ENCODE results near the gene NCDN.
A peak's percentile ranks its signal among the peaks of the same experiment; 100 is the strongest.

The NCDN gene

GRCh38 chr1:35587736-35588135 lies 30.1 kb downstream of the NCDN start:
- H3K9me3 Mint-ChIP-seq: no peaks in the 10 kb centered on the region
- H3K4me1 Mint-ChIP-seq (ENCODE audit: low read depth): peaks cover under 1% of the 10 kb centered on the region
- no peaks in the 10 kb centered on the region for H3K36me3 Mint-ChIP-seq (ENCODE audit: low read depth)
- H3K4me3 Mint-ChIP-seq: no peak overlapping the region
- H3K27ac Mint-ChIP-seq: no peak overlapping the region
- H3K27me3 Mint-ChIP-seq (ENCODE audit: low read depth): no peaks in the 10 kb centered on the region

DNA sequence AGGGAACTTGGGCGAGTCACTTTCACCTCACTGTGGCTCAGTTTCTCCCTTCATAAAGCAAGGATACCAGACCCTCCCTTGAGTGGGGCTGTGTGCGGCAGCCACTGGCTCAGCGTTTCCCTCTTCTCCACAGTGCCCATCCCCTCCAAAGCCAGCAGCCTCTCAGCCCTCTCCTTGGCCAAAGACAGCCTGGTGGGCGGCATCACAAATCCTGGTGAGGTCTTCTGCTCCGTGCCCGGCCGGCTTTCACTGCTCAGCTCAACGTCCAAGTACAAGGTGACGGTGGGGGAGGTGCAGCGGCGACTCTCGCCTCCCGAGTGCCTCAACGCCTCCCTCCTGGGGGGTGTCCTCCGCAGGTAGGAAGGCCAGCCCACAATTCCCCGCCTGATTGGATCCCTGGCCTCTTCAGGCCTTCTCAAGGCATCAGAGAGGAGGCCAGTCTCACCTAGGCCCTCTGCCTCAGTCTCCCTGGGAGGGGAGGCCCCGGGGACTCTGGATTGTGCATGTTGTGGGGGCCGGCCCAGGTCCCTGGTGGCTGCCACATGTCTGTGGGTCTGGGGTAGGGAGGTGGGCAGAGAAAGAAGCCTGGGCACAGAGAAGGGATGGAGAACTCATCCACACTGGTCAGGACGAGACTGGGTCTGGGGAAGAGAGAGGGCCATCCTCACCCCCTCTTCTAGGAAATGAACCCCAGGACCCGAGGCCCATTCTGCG lies 30.8 kb downstream of the NCDN start:
- no peaks in the 10 kb centered on the region for H3K27me3 Mint-ChIP-seq (ENCODE audit: low read depth)
- H3K4me3 Mint-ChIP-seq: no peak overlapping the region
- no peaks in the 10 kb centered on the region for H3K36me3 Mint-ChIP-seq (ENCODE audit: low read depth)
- H3K27ac Mint-ChIP-seq: no peak overlapping the region
- no peaks in the 10 kb centered on the region for H3K9me3 Mint-ChIP-seq
- peaks cover 4% of the 10 kb centered on the region for H3K4me1 Mint-ChIP-seq (ENCODE audit: low read depth)

- Mint-ChIP-seq H3K36me3 (ENCODE audit: low read depth) (no peaks in the 10 kb centered on the region), H3K9me3 (no peaks in the 10 kb centered on the region), H3K27ac (no peak overlapping the region), H3K4me3 (no peak overlapping the region), H3K27me3 (ENCODE audit: low read depth) (no peaks in the 10 kb centered on the region), H3K4me1 (ENCODE audit: low read depth) (peaks cover 10% of the 10 kb centered on the region)
Observed at GRCh38 chr1:35589516-35590427, 32.2 kb downstream of the NCDN start.

DNA sequence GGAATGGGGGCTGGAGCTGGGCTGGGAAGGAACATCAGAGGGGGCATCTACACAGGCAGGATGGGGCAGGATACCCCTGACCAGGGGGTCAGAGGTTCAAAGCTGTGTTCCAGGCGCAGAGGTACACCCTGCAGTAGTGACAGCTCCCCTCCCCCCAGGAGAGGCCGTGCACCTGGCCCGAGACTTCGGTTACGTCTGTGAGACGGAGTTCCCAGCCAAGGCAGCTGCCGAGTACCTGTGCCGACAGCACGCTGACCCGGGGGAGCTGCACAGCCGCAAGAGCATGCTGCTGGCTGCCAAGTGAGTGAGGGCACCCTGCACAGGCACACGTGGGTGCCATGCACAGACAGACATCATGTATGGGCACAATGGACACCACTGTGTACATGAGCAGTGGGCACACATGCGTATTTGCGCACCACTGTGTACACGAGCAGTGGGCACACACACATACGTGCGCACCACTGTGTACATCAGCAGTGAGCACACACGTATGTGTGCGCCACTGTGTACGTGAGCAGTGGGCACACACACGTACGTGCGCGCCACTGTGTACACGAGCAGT lies 33.0 kb downstream of the NCDN start:
- H3K4me1 Mint-ChIP-seq (ENCODE audit: low read depth): peaks cover 10% of the 10 kb centered on the region
- no peaks in the 10 kb centered on the region for H3K9me3 Mint-ChIP-seq
- H3K27ac Mint-ChIP-seq: no peak overlapping the region
- no peaks in the 10 kb centered on the region for H3K36me3 Mint-ChIP-seq (ENCODE audit: low read depth)
- H3K4me3 Mint-ChIP-seq: no peak overlapping the region
- H3K27me3 Mint-ChIP-seq (ENCODE audit: low read depth): no peaks in the 10 kb centered on the region

DNA sequence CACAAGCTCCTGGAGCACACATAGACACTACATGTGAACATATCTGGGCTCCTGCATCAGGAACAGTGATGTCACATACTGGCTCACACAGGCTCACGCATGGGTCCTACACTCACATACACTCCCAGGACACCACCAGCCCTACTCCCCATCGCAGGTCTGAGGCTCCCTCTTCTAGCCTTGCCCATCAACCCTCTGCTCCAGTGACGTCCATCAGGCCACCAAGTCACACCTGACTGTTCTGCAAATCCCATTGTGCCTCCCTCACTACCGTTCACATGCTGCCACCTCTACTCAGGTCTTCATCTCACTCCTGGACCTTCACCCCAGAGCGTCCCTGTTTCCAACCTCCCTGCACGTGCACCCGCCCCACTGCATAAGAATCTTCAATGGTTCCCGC lies 33.6 kb downstream of the NCDN start:
- peaks cover 10% of the 10 kb centered on the region for H3K4me1 Mint-ChIP-seq (ENCODE audit: low read depth)
- peak overlapping the region; percentile 5 for H3K27ac Mint-ChIP-seq
- H3K36me3 Mint-ChIP-seq (ENCODE audit: low read depth): peaks cover 5% of the 10 kb centered on the region
- no peak overlapping the region for H3K4me3 Mint-ChIP-seq
- no peaks in the 10 kb centered on the region for H3K9me3 Mint-ChIP-seq
- H3K27me3 Mint-ChIP-seq (ENCODE audit: low read depth): no peaks in the 10 kb centered on the region

DNA sequence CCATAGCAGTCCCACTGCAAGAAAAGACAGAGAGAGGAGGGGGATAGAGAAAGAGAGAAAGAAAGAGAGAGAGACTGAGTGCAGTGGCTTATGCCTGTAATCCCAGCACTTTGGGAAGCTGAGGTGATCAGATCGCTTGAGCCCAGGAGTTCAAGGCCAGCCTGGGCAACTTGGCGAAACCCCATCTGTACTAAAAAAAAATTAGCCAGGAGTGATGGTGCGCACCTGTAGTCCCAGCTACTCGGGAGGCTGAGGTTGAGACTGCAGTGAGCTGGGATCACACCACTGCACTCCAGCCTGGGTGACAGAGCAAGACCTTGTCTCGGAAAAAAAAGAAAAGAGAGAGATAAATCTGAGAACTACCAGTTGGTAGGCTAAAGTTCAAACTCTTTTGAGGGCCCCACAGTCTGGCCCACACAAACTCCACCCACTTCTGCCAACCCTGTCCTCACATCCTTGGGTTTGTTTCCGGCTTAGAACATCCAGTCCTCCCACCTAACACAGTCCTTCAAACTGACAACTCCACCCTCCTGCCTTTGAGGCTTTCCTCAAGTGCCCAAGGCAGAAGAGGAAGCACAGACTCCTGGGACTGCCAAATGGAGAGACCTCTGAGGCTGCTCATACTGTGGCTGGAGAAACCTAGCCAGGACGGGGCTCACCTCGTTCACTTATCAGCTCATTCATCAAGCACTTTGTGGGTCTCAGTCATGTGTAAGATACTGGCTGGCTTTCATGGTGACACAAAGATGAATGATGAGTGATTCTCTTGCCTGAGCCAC lies 35.6 kb downstream of the NCDN start:
- Mint-ChIP-seq H3K9me3 (no peaks in the 10 kb centered on the region), H3K36me3 (ENCODE audit: low read depth) (peaks cover 5% of the 10 kb centered on the region), H3K27ac (no peak overlapping the region), H3K27me3 (ENCODE audit: low read depth) (no peaks in the 10 kb centered on the region), H3K4me1 (ENCODE audit: low read depth) (peaks cover 10% of the 10 kb centered on the region), H3K4me3 (no peak overlapping the region)

GRCh38 chr1:35594005-35594760 lies 36.6 kb downstream of the NCDN start:
- Mint-ChIP-seq H3K4me3 (no peak overlapping the region), H3K27ac (no peak overlapping the region), H3K4me1 (ENCODE audit: low read depth) (peaks cover 10% of the 10 kb centered on the region), H3K9me3 (no peaks in the 10 kb centered on the region), H3K27me3 (ENCODE audit: low read depth) (no peaks in the 10 kb centered on the region), H3K36me3 (ENCODE audit: low read depth) (peaks cover 5% of the 10 kb centered on the region)

DNA sequence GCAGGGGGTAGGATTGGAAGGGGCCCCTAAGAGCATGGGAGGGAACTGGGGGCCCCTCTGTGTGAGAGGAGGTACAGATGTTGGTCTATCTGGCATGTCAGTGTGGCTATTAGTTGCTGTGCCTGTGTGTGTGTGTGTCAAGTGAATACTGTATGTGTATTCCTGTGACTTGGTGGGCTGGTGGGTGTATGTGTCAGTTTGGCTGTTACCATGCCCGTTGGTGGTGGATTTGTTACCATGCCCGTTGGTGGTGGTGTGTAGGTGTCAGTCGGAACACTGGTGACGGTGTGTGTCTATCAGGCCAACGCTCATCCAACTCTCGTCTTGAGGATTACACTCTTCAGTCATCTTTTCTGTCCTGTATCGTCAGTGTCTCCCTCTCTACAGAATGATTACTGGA lies 38.1 kb downstream of the NCDN start:
- peaks cover 9% of the 10 kb centered on the region for H3K36me3 Mint-ChIP-seq (ENCODE audit: low read depth)
- no peaks in the 10 kb centered on the region for H3K9me3 Mint-ChIP-seq
- H3K4me1 Mint-ChIP-seq (ENCODE audit: low read depth): peaks cover 10% of the 10 kb centered on the region
- H3K27ac Mint-ChIP-seq: no peak overlapping the region
- no peak overlapping the region for H3K4me3 Mint-ChIP-seq
- no peaks in the 10 kb centered on the region for H3K27me3 Mint-ChIP-seq (ENCODE audit: low read depth)

- Mint-ChIP-seq H3K27me3 (ENCODE audit: low read depth) (no peaks in the 10 kb centered on the region), H3K4me3 (no peak overlapping the region), H3K9me3 (no peaks in the 10 kb centered on the region), H3K4me1 (ENCODE audit: low read depth) (peaks cover 7% of the 10 kb centered on the region), H3K27ac (no peak overlapping the region), H3K36me3 (ENCODE audit: low read depth) (peaks cover 11% of the 10 kb centered on the region)
Observed at GRCh38 chr1:35597870-35598269, 40.3 kb downstream of the NCDN start.

DNA sequence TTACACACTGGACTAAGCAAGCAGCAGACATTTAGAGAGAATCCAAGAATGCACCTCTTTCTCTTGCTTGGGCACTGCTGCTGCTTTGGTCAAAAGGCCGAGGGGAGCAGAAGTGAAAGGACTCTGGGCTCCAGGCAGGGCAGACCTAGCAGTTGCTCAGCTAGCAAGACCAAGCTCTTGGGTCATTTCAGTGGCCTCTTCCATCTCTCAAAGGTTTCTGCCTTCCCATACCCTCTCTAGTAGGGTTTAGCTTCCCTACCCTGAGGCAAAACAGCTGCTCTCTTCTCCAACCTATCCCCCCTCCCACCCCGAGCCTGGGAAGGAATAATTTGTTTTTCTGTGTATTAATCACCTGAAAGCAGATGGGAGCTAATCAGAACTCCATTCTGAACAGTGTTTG lies 41.3 kb downstream of the NCDN start:
- no peak overlapping the region for H3K4me3 Mint-ChIP-seq
- H3K27ac Mint-ChIP-seq: peak overlapping the region; percentile 7
- no peaks in the 10 kb centered on the region for H3K27me3 Mint-ChIP-seq (ENCODE audit: low read depth)
- H3K9me3 Mint-ChIP-seq: no peaks in the 10 kb centered on the region
- H3K36me3 Mint-ChIP-seq (ENCODE audit: low read depth): peaks cover 14% of the 10 kb centered on the region
- H3K4me1 Mint-ChIP-seq (ENCODE audit: low read depth): peaks cover 2% of the 10 kb centered on the region

- Mint-ChIP-seq H3K9me3 (no peaks in the 10 kb centered on the region), H3K36me3 (ENCODE audit: low read depth) (peaks cover 18% of the 10 kb centered on the region), H3K4me1 (ENCODE audit: low read depth) (no peaks in the 10 kb centered on the region), H3K27ac (no peak overlapping the region), H3K4me3 (no peak overlapping the region), H3K27me3 (ENCODE audit: low read depth) (no peaks in the 10 kb centered on the region)
Observed at GRCh38 chr1:35599411-35599810, 41.8 kb downstream of the NCDN start.

GRCh38 chr1:35600593-35600992 lies 43.0 kb downstream of the NCDN start:
- Mint-ChIP-seq H3K9me3 (no peaks in the 10 kb centered on the region), H3K36me3 (ENCODE audit: low read depth) (peaks cover 23% of the 10 kb centered on the region), H3K4me1 (ENCODE audit: low read depth) (no peaks in the 10 kb centered on the region), H3K4me3 (no peak overlapping the region), H3K27me3 (ENCODE audit: low read depth) (no peaks in the 10 kb centered on the region), H3K27ac (no peak overlapping the region)

- no peak overlapping the region for H3K4me3 Mint-ChIP-seq
- H3K27me3 Mint-ChIP-seq (ENCODE audit: low read depth): no peaks in the 10 kb centered on the region
- no peaks in the 10 kb centered on the region for H3K9me3 Mint-ChIP-seq
- H3K36me3 Mint-ChIP-seq (ENCODE audit: low read depth): peaks cover 39% of the 10 kb centered on the region
- H3K27ac Mint-ChIP-seq: no peak overlapping the region
- H3K4me1 Mint-ChIP-seq (ENCODE audit: low read depth): peaks cover 11% of the 10 kb centered on the region
Observed at GRCh38 chr1:35603468-35603867, 45.9 kb downstream of the NCDN start.

- Mint-ChIP-seq H3K36me3 (ENCODE audit: low read depth) (peaks cover 40% of the 10 kb centered on the region), H3K9me3 (no peaks in the 10 kb centered on the region), H3K27ac (no peak overlapping the region), H3K27me3 (ENCODE audit: low read depth) (no peaks in the 10 kb centered on the region), H3K4me1 (ENCODE audit: low read depth) (peaks cover 11% of the 10 kb centered on the region), H3K4me3 (no peak overlapping the region)
Observed at GRCh38 chr1:35603941-35604340, 46.3 kb downstream of the NCDN start.
